Fibroblast of lung (primary cell): ENCODE data around the gene HEATR1. TPM values are rescaled to one million over a fixed set of nuclear protein-coding genes. Genes with fewer than 3 reads are reported as not detected.
A peak's percentile ranks its signal among the peaks of the same experiment; 100 is the strongest.

Experiments used
- DNase-seq, 2 donors: peaks; one replicate each; pipeline versions ENCODE4 v3.0.0 to v3.0.0-alpha.2; 2010; ENCODE audit warnings: low read depth in 2 of 2
- H2AFZ ChIP-seq: 2 replicates; pipeline ENCODE4 v1.5.1; 2012; ENCODE audit warnings: low read length, control low read depth, inconsistent platforms
- H3K27ac ChIP-seq: 2 replicates; pipeline ENCODE4 v1.5.1; 2011; ENCODE audit warnings: low read length, control low read depth; ENCODE audit not compliant: insufficient read depth
- H3K27me3 ChIP-seq: 2 replicates; pipeline ENCODE4 v1.5.1; 2011; ENCODE audit warnings: mild to moderate bottlenecking, low read length; ENCODE audit not compliant: control insufficient read depth, insufficient read depth
- H3K36me3 ChIP-seq: 2 replicates; pipeline ENCODE4 v1.5.1; 2011; ENCODE audit warnings: low read length; ENCODE audit not compliant: control insufficient read depth, insufficient read depth
- H3K4me1 ChIP-seq: 2 replicates; pipeline ENCODE4 v1.5.1; 2011; ENCODE audit warnings: low read length; ENCODE audit not compliant: control insufficient read depth, insufficient read depth; ENCODE audit errors: extremely low read depth
- H3K4me2 ChIP-seq: 2 replicates; pipeline ENCODE4 v1.5.1; 2011; ENCODE audit warnings: low read length, control low read depth; ENCODE audit not compliant: insufficient read depth; ENCODE audit errors: extremely low read depth
- H3K4me3 ChIP-seq, 4 experiments: fragments of 200-600 bp in 1 of 4; sonication (generic) in 1 of 4; replicated peaks in 1 of 4; 2 replicates each; pipeline ENCODE4 v1.5.1; 2011 to 2016; ENCODE audit warnings: low read length in 4 of 4, low read depth in 3 of 4, mild to moderate bottlenecking in 3 of 4, control low read depth in 2 of 4, inconsistent platforms in 1 of 4, mixed read lengths in 1 of 4; ENCODE audit not compliant: insufficient read depth in 1 of 4; ENCODE audit errors: control extremely low read depth in 1 of 4
- H3K79me2 ChIP-seq: 2 replicates; pipeline ENCODE4 v1.5.1; 2012; ENCODE audit warnings: mild to moderate bottlenecking, low read length, inconsistent platforms; ENCODE audit not compliant: control insufficient read depth, insufficient read depth
- H3K9ac ChIP-seq: 2 replicates; pipeline ENCODE4 v1.5.1; 2011; ENCODE audit warnings: mild to moderate bottlenecking, low read length, control low read depth; ENCODE audit not compliant: insufficient read depth
- H3K9me3 ChIP-seq: 2 replicates; pipeline ENCODE4 v1.5.1; 2012; ENCODE audit warnings: low read depth, low read length; ENCODE audit not compliant: control insufficient read depth, insufficient read depth
- H4K20me1 ChIP-seq: 2 replicates; pipeline ENCODE4 v1.5.1; 2011; ENCODE audit warnings: low read length; ENCODE audit not compliant: control insufficient read depth, insufficient read depth; ENCODE audit errors: extremely low read depth
- CTCF ChIP-seq, 2 donors: IDR thresholded peaks in 1 of 2; conservative IDR thresholded peaks in 1 of 2; 1 replicate in 1 of 2; 2 replicates in 1 of 2; pipeline ENCODE4 v1.5.1; 2011 to 2012; ENCODE audit warnings: low read length in 2 of 2, control low read depth in 1 of 2, inconsistent platforms in 1 of 2, low read depth in 1 of 2, mild to moderate bottlenecking in 1 of 2
- EZH2 ChIP-seq: IDR thresholded peaks from 2 replicates; pipeline ENCODE4 v1.5.1; 2012; ENCODE audit warnings: low read length, control low read depth, mild to moderate bottlenecking; ENCODE audit errors: missing control alignments
- polyA plus RNA-seq, 2 donors: library from polyadenylated mRNA; depleted of rRNA in 1 of 2; stranded (reverse) in 1 of 2; unstranded in 1 of 2; fragments of >200 nt; gene quantifications; 2 replicates each; pipeline ENCODE4 v1.2.1, GENCODE V29; 2011 to 2012; ENCODE audit warnings: missing spikeins in 1 of 2
- total RNA-seq: library from RNA; depleted of rRNA; stranded (reverse); fragments of >200 nt; gene quantifications from 2 replicates; pipeline ENCODE4 v1.2.1, GENCODE V29; 2014

Gene HEATR1
- total and polyA plus RNA-seq, 2 donors (not counting 1 experiment from before 2014, with no cell fraction given): 18.0 to 28.7 TPM

DNA sequence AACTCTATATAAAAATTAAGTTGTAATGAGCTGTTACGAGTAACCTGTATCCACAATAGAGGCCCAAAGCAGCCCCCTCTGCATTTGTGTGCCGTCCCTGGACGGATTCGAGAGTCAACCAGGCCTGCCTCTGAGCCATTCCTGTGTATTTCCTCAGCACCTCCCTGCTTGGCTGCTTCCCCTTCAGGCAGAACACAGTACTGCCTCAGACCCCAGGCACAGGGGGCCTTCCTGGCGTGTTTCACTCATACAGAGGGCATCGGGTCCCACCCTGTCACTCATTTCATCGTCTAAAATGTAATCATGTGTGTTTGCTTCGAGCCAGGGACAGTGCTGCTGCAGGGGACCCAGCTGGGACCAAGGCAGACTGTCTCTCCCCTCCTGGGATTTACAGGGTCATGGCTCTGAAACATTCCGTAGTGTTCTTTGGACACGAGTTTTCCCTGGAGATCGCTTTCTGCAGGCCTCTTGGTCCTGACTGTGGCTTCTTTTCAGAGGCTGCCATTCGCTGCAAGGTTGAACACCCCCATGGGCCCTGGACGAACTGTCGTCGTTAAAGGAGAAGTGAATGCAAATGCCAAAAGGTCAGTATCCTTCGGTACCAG, 61.1 kb downstream of the HEATR1 start:
- Histone ChIP-seq H3K79me2 (no peaks in the 10 kb centered on the region), H2AFZ (no peak overlapping the region), H3K36me3 (peaks cover 17% of the 10 kb centered on the region), H3K9me3 (no peaks in the 10 kb centered on the region), H3K27me3 (no peaks in the 10 kb centered on the region), H3K4me3 (no peak overlapping the region), H3K4me2 (no peak overlapping the region), H4K20me1 (no peaks in the 10 kb centered on the region), H3K9ac (no peak overlapping the region), H3K4me1 (no peaks in the 10 kb centered on the region), H3K27ac (no peak overlapping the region)
- TF ChIP-seq CTCF (conservative IDR thresholded peaks at IDR 0.05 in 1 of 2, IDR thresholded peaks at IDR 0.05 in 1 of 2; ENCODE audit: low read depth in 1 of 2, low read length in 2 of 2) (peak in 1 of 2 donors; percentile 7), EZH2 (no peak)
- no peak for DNase-seq

GRCh38 chr1:236541710-236542109, 62.6 kb downstream of the HEATR1 start:
- H4K20me1 ChIP-seq: no peaks in the 10 kb centered on the region
- no peaks in the 10 kb centered on the region for H3K27me3 ChIP-seq
- peaks cover 13% of the 10 kb centered on the region for H3K36me3 ChIP-seq
- H3K27ac ChIP-seq: no peak overlapping the region
- H3K4me3 ChIP-seq: no peak overlapping the region
- no peak overlapping the region for H3K4me2 ChIP-seq
- TF ChIP-seq EZH2: no peak
- H3K9ac ChIP-seq: no peak overlapping the region
- no peaks in the 10 kb centered on the region for H3K9me3 ChIP-seq
- no peak for DNase-seq
- H3K4me1 ChIP-seq: no peaks in the 10 kb centered on the region
- no peaks in the 10 kb centered on the region for H3K79me2 ChIP-seq
- H2AFZ ChIP-seq: no peak overlapping the region

DNA sequence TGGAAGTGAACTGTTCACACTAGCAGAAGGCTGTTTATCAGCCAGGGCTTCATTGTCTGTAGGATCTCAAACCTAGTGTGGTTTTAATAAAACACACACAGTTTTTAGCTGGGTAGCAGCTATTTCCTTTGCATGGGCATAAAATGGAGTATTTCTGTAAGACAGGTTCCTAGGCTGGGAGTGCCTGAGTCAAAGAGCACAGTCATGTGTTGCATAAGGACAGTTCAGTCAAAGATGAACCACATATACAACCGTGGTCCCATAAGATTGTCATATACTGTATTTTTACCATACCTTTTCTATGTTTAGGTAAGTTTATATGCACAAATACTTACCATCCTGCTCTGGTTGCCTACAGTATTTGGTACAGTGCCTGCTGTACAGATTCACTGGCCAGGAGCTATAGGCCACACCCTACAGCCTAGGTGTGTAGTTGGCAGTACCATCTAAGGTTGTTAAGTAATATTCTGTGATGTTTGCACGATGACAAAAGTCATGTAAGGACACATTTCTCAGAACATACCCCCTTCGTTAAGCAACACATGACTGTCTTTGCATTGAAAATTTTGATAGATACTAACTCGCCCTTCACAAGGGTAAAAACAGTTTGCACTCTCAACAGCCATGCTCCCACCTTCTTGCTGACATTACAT, 63.4 kb downstream of the HEATR1 start:
- Histone ChIP-seq H3K27me3 (no peaks in the 10 kb centered on the region), H3K36me3 (peaks cover 14% of the 10 kb centered on the region), H3K9me3 (no peaks in the 10 kb centered on the region), H3K27ac (no peak overlapping the region), H3K79me2 (no peaks in the 10 kb centered on the region), H3K9ac (no peak overlapping the region), H2AFZ (no peak overlapping the region), H3K4me1 (no peaks in the 10 kb centered on the region), H3K4me2 (no peak overlapping the region), H3K4me3 (no peak overlapping the region), H4K20me1 (no peaks in the 10 kb centered on the region)
- DNase-seq: no peak
- no peak for TF ChIP-seq CTCF (conservative IDR thresholded peaks at IDR 0.05 in 1 of 2, IDR thresholded peaks at IDR 0.05 in 1 of 2; ENCODE audit: low read depth in 1 of 2, low read length in 2 of 2)
- TF ChIP-seq EZH2: no peak
